HG03159 (cell line): Measurements from ENCODE around the gene RDH5.

ENCODE experiments used
- ATAC-seq: cut with Tn5 transposase; IDR thresholded peaks from one replicate; pipeline ENCODE4 v1.9.1; 2021; ENCODE audit warnings: mild to moderate bottlenecking, moderate library complexity; ENCODE audit not compliant: unreplicated experiment

The RDH5 gene, protein sequence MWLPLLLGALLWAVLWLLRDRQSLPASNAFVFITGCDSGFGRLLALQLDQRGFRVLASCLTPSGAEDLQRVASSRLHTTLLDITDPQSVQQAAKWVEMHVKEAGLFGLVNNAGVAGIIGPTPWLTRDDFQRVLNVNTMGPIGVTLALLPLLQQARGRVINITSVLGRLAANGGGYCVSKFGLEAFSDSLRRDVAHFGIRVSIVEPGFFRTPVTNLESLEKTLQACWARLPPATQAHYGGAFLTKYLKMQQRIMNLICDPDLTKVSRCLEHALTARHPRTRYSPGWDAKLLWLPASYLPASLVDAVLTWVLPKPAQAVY

DNA sequence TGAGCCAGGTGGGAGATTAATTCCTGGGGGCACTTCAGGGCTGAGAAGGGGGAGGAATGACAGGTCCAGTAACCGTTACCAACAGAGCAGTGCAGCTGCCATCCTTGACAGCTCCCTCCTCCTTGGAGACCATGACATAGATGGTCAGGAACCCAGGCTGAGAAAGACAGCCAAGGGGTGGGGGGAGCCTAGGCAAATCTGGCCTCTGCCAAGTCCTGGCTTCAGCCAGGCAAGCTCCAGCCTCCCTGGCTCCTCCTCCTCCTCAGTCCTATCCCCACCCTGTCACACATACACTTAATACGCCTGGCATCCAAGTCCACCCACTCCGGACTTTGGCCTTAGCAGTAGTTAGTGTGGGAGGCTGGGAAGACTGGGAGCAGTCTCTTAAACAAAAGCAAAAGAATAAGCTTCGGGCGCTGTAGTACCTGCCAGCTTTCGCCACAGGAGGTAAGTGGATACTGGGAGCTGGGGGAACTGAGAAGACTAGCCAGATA, at the start of gene RDH5:
Gene RDH5, plus strand, starts transcription at position 323 of the 494 bp plus-strand sequence. CDS start 792 bp downstream, outside the sequence.
- ATAC-seq, result no peak

DNA sequence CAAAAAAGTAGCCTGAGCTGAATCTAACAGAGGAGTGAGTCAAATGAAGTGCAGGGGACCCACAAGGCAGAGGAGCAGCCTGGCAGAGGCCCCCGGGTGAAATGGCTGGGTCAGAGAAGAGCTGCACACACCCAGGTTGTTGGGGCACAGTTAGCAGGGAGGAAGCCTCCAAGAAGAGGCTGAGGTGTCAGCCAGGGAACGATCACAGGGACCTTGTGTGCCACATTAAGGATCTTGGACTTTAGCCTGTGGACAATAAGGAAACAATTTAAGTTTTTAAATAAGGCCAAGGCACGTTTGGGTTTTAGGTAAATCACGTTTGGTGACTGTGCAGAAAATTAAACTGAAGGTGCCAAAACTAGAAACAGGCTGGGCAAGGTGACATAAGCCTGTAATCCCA, 48.4 kb upstream of the RDH5 start:
- ATAC-seq, result no peak

DNA sequence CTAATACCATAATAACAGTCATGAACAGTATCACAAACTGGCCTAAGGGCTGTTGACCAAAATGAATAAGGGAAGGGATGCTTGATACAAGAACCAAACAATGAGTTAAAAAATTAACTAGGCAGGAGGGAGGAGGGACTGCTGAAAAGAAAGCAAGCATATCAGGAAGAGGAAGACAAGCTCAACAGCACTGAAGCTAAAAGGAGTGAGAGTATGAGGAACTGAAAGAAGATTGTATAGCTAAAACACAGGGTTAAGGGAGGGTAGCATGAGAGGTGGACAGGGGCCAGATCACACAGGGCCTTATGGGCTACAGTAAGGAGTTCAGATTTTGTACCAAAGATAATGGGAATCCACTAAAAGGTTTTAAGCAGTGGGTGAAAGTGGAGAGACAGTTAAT, 46.6 kb upstream of the RDH5 start:
- ATAC-seq, result peak; percentile 99

DNA sequence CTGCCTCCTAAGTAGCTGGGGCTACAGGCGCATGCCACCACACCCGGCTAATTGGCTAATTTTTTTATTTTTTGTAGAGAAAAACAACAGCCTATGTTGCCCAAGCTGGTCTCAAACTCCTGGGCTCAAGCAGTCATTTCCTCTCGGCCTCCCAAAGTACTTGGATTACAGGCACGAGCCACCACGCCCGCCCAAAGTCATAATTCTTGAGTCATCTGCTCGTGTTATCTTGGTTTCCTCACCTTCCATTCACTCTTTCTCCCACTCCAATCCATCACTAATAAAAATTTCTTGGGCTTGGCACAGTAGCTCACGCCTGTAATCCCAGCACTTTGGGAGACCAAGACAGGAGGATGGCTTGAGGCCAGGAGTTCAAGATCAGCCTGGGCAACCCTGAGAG, 44.5 kb upstream of the RDH5 start:
- ATAC-seq, result no peak

DNA sequence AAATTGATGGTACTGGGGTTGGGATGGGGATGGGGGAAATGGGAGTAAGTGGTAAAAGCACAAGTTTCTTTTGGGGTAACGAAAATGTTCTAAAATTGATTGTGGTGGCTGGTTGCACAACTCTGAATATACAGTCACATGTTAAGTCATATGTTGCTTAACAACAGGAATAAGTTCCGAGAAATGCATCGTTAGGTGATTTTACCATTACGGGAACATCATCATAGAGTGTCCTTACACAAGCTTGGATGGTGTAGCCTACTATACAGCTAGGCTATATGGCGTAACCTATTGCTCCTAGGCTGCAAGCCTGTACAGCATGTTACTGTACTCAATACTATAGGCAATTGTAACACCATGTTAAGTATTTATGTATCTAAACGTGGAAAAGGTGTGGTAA, 43.5 kb upstream of the RDH5 start:
- no peak for ATAC-seq

DNA sequence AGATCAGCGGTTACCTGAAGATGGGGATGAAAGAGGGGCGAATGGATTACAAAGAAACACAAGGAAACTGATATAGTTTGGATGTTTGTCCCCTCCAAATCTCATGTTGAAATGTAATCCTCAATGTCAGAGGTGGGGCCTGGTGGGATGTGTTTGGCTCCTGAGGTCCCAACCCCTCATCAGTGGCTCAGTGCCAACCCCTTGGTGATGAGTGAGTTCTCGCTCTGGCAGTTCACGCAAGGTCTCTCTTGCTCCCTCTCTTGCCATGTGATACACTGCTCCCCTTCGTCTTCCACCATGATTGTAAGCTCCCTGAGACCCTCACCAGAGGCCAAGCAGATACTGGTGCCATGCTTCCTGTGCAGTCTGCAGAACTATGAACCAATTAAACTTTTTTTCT, 40.5 kb upstream of the RDH5 start:
- ATAC-seq, result no peak

DNA sequence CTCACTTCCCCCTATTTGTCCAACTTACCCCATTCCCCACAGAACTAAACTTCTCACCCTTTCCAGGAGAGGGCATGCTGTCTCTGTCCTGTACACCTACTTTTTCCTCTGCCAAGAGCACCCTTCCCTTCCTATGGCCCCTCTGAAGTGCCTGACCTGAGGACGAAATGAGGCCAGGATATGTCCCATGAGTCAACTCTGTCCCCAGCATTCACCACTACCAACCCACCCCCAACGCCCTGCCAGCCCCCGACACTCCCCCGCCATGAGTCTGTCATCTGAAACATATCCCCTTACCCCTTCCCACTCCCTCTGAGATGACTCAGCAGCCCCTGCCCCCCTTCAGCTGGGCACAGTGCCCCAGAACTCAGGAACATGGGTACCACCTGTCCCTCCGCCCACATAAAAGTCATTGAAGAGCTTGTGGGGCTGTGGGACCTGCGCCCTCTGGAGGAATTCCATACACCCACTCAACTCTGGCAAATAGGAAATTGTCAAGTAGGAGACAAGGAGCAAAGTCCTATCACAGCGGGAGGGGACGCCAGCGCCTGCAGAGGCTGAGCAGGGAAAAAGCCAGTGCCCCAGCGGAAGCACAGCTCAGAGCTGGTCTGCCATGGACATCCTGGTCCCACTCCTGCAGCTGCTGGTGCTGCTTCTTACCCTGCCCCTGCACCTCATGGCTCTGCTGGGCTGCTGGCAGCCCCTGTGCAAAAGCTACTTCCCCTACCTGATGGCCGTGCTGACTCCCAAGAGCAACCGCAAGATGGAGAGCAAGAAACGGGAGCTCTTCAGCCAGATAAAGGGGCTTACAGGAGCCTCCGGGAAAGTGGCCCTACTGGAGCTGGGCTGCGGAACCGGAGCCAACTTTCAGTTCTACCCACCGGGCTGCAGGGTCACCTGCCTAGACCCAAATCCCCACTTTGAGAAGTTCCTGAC, 38.8 kb upstream of the RDH5 start:
- ATAC-seq, result no peak

DNA sequence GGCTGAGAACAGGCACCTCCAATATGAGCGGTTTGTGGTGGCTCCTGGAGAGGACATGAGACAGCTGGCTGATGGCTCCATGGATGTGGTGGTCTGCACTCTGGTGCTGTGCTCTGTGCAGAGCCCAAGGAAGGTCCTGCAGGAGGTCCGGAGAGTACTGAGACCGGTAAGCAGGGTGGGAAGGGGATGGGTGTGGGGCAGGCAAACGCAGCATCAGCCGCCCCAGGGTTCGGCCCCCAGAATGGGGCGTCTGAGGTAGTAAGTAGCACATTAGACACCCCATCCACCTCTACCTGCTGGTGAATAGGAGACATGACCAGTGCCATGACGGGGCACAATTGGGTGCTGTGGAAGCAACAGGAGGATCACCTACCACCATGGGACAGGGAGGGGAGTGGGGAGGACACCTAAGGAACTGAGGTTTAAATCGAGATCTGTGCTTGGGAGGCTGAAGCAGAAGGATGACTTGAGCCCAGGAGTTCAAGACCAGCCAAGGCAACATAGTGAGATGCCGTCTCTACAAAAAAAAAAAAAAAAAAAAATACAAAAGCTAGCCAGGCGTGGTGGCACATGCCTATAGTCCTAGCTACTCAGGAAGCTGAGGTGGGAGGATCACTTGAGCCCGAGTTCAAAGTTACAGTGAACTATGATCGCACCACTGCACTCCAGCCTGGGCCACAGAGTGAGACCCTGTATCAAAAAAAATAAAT, 38.0 kb upstream of the RDH5 start:
- ATAC-seq, result no peak

DNA sequence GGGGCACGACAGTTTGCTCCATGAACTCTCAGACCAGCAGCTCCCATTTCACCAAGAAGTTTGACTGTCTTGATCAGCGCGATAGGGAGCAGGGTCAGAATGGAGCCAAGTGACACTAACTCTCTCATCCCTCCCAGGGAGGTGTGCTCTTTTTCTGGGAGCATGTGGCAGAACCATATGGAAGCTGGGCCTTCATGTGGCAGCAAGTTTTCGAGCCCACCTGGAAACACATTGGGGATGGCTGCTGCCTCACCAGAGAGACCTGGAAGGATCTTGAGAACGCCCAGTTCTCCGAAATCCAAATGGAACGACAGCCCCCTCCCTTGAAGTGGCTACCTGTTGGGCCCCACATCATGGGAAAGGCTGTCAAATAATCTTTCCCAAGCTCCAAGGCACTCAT, 36.5 kb upstream of the RDH5 start:
- ATAC-seq, result no peak

DNA sequence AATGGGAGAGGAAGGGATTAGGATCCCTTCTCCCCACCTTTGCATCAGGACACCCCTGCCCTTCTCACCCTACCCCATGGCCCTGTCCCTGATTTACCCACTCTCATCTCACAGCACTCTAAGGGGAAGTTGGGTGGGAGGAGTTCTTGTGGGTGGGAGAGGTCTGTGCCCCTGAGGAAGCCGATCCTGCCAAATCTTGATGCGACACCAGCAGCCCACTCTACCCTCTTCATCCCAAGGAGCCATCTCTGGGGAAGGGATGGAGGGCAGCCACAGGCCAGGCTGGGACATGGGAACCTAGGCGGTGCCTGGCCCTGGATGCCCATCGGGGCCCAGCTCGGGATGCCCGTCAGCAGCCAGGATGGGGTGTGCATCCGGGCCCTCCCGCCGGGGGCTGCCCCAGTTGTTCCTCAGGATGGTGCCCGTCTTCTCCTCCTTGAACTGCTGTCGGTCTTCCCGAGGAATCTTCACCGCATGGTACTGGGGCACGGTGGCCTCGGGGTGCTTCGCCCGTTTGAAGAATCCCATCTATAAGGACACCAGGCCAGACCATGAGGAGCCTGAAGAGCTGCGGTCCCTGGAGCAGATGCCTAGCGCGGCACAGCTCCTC, 35.3 kb upstream of the RDH5 start:
- no peak for ATAC-seq

DNA sequence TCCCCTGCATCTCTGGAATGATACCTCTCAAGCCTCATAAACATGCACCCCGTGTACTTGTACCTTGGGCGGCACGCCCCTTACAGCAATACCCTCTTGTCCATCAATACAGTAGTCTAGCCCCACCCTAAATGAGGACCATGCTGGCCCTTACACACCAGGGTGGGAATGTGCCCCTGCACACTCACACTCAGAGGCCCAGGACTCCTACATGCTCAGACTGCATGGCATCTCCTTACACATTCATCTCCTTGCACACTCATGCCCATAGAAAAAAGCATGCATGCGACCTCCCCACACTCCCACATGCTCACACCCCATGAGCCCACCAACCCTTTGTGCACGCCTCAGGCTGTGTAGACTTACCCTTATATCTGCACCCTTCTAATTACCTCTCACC, 34.5 kb upstream of the RDH5 start:
- no peak for ATAC-seq

DNA sequence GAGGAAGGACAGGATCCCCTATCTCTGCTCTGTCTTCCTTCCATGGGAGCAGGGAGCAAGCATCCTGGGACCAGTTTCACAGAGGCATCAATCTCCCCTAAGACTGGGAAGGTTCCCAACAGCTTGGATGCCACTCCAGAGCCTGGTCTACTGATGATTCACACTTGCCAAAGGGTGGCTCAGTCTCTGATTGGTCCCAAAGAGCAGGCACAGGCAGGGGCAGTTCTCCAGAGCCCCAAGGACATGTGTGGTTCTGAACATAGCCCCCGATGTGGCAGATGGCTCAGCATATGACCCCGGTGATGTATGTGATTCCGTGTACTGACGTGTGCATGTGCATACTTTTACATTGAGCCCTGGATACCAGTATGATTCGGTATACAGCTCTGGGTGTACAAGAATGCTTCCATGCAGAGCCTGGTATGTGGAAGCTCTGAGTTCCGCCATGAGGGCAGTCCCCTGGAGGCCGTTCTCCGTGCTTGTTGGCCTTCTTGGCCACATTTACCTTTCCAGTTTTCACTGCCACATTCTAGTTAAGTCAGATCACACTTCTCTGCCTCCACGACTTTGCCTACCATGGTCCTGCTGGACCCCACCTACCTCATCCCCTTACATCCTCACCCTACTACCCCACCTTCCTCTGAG, 33.7 kb upstream of the RDH5 start:
- no peak for ATAC-seq

DNA sequence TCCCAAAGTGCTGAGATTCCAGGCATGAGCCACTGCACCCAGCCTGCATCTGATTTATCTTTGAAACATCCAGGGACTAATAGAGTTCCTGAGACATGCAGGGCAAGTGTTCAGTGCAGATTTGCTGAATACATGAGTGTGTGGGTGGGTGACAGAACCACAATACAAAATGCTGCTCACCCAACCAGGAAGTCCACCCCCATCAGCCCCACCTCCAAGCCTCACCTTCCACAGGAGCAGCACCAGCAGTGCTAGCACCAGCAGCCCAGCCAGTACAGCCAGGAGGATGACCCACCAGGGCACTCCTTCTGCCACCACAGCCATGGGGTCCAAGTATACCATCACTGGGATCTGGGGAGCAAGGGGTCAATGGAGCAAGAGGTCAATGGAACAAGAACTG, 32.4 kb upstream of the RDH5 start:
- no peak for ATAC-seq

DNA sequence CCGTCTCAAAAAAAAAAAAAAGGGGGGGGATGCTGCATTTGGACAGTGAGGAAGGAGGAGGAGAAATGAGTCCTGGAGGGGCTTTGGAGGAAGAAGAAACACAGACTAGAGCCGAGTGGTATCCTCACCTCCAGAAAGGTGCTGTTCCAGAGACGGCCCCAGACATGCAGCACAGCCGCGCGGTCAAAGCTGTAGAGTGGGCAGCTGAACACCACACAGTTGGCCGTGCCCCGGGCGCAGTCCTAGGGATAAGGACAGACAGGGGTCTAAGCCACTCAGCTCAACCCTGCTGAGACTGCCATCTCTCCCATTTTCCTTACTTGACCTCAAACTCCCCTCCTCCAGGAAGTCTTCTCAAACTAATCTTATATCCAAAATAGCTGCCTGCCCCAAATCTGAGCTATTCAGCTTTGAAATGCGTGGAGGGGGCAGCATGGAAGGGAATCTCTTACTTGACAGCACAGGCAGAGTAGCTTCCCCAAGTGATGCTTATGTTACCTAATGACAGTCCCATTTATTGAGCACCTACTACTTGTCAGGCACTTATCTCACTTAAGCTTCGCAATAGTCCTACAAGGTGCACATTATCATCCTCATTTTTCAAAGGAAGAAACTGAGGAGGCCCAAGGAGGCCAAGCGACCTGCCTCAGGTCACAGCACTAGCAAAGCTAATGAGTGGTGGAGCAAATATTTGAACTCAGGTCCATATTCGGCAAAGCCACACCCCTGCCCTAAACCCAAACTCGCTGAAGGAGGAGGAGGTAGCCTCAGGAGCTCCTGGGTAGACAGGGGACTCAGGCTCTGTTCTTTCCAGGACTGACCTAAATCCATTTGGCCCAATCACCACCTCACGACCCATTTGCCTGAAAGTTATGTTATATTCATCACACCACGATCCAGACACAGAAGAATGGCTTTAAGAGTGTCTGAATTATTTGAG, 31.2 kb upstream of the RDH5 start:
- no peak for ATAC-seq

DNA sequence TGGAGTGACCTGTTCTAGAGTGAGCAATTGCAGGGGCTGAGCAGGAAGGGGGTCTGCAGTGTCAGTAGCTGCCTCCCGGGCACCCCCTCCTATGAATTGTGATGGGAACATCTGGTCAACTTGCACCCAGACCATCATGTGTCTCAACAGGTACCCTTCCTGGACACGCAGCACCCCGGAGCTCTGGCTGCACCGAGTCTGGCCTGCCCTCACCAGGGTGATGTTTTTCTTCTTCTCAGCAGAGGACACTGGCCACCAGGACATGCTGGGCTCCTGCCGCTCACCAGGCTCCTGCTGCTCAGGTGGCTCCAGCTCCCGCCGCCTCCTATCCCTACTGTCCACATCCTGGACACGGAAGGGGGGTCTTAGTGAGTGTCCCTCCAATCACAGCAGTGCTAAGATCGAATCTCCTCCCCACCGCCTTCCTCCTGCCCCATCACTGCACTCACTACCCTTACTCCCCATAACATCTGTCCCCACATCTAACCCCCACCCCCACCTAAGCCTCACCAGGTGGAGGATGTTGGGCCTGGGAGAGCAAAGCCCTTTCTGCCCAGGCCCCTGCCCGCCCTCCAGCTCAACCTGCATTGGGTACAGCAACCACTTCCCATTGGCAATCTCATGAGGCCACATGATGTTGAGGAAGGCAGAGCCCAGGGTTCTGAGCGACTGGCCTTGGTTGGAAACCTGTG, 27.4 kb upstream of the RDH5 start:
- ATAC-seq, result no peak

DNA sequence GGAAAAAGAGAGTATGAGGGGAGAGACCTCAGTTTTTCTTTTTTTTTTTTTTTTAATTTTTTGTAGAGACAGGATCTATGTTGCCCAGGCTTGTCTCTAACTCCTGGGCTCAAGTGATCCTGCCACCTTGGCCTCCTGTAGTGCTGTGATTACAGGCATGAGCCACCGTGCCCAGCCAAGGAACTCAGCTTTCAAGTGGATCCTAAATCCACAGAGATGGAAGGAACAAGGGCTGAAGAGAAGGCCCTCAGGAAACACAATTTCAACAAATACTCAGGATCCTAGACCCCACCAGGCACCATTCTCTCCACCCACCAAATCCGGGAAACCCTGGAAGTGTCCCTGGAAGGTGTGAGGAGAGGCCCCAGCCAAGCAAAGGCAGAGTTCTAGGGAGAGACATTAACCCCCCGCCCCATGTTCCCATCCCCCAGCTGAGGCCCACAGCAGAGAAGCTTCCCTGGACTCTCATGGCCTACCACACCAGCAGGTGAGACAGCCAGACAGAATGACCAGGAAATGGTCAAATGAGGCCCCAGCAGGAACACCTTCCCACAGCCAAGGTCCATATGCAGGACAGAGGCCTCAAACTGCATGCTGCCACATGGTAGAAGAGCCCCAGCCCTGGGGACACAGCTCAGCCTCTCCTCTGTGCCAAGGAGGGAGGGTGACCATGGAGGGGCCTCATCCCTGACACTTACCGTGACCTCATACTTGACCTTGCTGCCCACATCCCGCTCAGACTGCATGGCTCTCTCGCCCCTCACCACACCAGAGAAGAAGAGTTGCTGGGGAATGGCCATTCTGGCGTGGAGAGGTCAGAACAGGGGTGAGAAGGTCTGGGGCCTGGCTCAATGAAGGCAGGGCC, 26.6 kb upstream of the RDH5 start:
- no peak for ATAC-seq

DNA sequence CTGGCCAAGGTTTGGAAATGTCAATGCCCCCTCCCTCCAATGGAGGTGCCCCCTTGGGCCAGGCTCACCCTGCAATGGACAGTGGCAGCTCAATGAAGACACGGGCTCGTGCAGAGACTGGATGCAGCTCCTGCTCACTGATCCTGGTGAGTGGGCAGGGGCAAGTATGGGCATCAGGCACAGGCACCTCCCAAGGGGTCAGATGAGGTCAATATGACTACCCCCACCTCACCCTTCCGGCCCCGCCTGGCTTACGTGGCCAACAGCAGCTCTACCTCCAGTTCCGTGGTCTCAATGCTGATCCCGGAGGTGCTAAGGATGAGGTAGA, 26.0 kb upstream of the RDH5 start:
- no peak for ATAC-seq

DNA sequence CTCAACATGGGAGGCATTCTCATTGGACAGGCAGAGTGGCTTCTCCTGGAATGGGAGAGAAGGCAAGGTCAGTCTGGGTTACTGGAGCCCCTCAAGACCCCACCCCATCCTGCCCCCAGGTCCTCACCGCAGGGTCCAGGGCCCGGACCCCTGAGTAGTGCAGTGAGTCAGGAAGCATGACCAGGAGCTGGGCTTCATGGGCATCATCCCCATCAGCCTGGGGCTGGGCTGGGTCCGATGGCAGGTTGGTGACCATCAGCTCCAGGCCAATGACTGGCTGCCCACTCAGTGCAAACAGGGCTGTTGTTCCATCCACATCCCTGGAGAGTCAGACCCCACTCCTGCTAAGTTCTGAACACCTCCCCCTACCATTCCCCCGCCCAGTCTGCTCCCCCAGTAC, 25.5 kb upstream of the RDH5 start:
- ATAC-seq, result no peak
